Smooth muscle cell (in vitro differentiated cells): ENCODE data around the gene RNF217. TPM values are rescaled to one million over a fixed set of nuclear protein-coding genes. Genes with fewer than 3 reads are reported as not detected.

Experiments used
- DNase-seq: peaks from one replicate; lab custom pipeline; 2025; ENCODE audit not compliant: unreplicated experiment; lab: John Stamatoyannopoulos, UW
- H2AFZ ChIP-seq: fragments of 200-600 bp; sonication (generic); 2 replicates; pipeline ENCODE4 v1.6.0; 2016; ENCODE audit warnings: antibody characterized with exemption, low read depth, mild to moderate bottlenecking
- H3F3A ChIP-seq: fragments of 200-600 bp; sonication (generic); 2 replicates; pipeline ENCODE4 v1.6.0; 2017; ENCODE audit warnings: antibody characterized with exemption, low read depth
- H3K27ac ChIP-seq: fragments of 200-600 bp; sonication (generic); 2 replicates; pipeline ENCODE4 v1.5.1; 2016; ENCODE audit warnings: low read depth, mild to moderate bottlenecking
- H3K27me3 ChIP-seq: fragments of 200-600 bp; sonication (generic); 2 replicates; pipeline ENCODE4 v1.6.1; 2016; ENCODE audit warnings: low read depth, mild to moderate bottlenecking
- H3K36me3 ChIP-seq: fragments of 200-600 bp; sonication (generic); 2 replicates; pipeline ENCODE4 v1.5.1; 2016; ENCODE audit warnings: low read depth
- H3K4me1 ChIP-seq: fragments of 200-600 bp; sonication (generic); 2 replicates; pipeline ENCODE4 v1.5.1; 2016; ENCODE audit warnings: low read depth
- H3K4me2 ChIP-seq: fragments of 200-600 bp; sonication (generic); 2 replicates; pipeline ENCODE4 v1.6.0; 2016; ENCODE audit warnings: mild to moderate bottlenecking
- H3K4me3 ChIP-seq: fragments of 200-600 bp; sonication (generic); 2 replicates; pipeline ENCODE4 v1.5.1; 2016; ENCODE audit warnings: mild to moderate bottlenecking
- H3K79me2 ChIP-seq: fragments of 200-600 bp; sonication (generic); 2 replicates; pipeline ENCODE4 v1.6.0; 2016; ENCODE audit warnings: low read depth, mild to moderate bottlenecking
- H3K9ac ChIP-seq: fragments of 200-600 bp; sonication (generic); 2 replicates; pipeline ENCODE4 v1.6.0; 2016; ENCODE audit warnings: low read depth
- H3K9me3 ChIP-seq: fragments of 200-600 bp; sonication (generic); replicated peaks from 2 replicates; pipeline ENCODE4 v1.5.1; 2016; ENCODE audit warnings: low read depth
- H4K20me1 ChIP-seq: fragments of 200-600 bp; sonication (generic); 2 replicates; pipeline ENCODE4 v1.6.0; 2016; ENCODE audit warnings: low read depth
- CTCF ChIP-seq: fragments of 200-600 bp; sonication (generic); IDR thresholded peaks from 2 replicates; pipeline ENCODE4 v1.5.1; 2017; ENCODE audit warnings: borderline replicate concordance, mild to moderate bottlenecking, antibody characterized with exemption; ENCODE audit not compliant: insufficient read depth, poor library complexity, severe bottlenecking
- WGBS: methylation state at CpG from one replicate; pipeline ENCODE4 v1.1.7; 2016; ENCODE audit warnings: low lambda C conversion rate; 5-methylcytosine and 5-hydroxymethylcytosine counted together
- polyA plus RNA-seq: library from polyadenylated mRNA; unstranded; fragments of >200 nt; fragmentation: Nextera tagmentation; extraction: Ambion mirVana; gene quantifications from 2 replicates; pipeline ENCODE4 v1.2.1, GENCODE V29; 2016
- total RNA-seq: library from RNA; depleted of rRNA; stranded (reverse); fragments of >200 nt; gene quantifications from 2 replicates; pipeline ENCODE4 v1.2.3, GENCODE V29; 2014

RNF217 gene
- total and polyA plus RNA-seq, 2 experiments from 2014 or later, result 15.6 to 127 TPM

- H3K9me3 ChIP-seq, result no peaks in the 10 kb centered on the region
- H3F3A ChIP-seq, result peaks cover 17% of the 10 kb centered on the region
- peak overlapping the region; percentile 85 for H3K27ac ChIP-seq
- no peaks in the 10 kb centered on the region for H3K36me3 ChIP-seq
- no peaks in the 10 kb centered on the region for H4K20me1 ChIP-seq
- WGBS, result 30% methylated on average over 3 of the region's 3 CpGs
- TF ChIP-seq CTCF, result no peak
- peaks cover 84% of the 10 kb centered on the region for H3K79me2 ChIP-seq
- no peaks in the 10 kb centered on the region for H3K27me3 ChIP-seq
- no peak overlapping the region for H2AFZ ChIP-seq
- H3K9ac ChIP-seq, result no peak overlapping the region
- peaks cover 33% of the 10 kb centered on the region for H3K4me1 ChIP-seq
- peak overlapping the region; percentile 36 for H3K4me2 ChIP-seq
- DNase-seq, result no peak
- no peak overlapping the region for H3K4me3 ChIP-seq
Observed at GRCh38 chr6:125008261-125008703, 46.0 kb downstream of the RNF217 start.

- H3K4me1 ChIP-seq, result peaks cover 32% of the 10 kb centered on the region
- no peak for DNase-seq
- peak overlapping the region; percentile 36 for H3K4me2 ChIP-seq
- 100% methylated on average over 1 of the region's 1 CpG for WGBS
- peaks cover 20% of the 10 kb centered on the region for H3F3A ChIP-seq
- H2AFZ ChIP-seq, result no peak overlapping the region
- no peaks in the 10 kb centered on the region for H4K20me1 ChIP-seq
- H3K27me3 ChIP-seq, result no peaks in the 10 kb centered on the region
- no peak overlapping the region for H3K9ac ChIP-seq
- H3K27ac ChIP-seq, result peak overlapping the region; percentile 85
- H3K4me3 ChIP-seq, result no peak overlapping the region
- no peaks in the 10 kb centered on the region for H3K9me3 ChIP-seq
- no peak for TF ChIP-seq CTCF
- H3K79me2 ChIP-seq, result peaks cover 82% of the 10 kb centered on the region
- H3K36me3 ChIP-seq, result no peaks in the 10 kb centered on the region
Observed at GRCh38 chr6:125008957-125009356, 46.7 kb downstream of the RNF217 start.

- peaks cover 15% of the 10 kb centered on the region for H3F3A ChIP-seq
- peak overlapping the region; percentile 85 for H3K27ac ChIP-seq
- no peaks in the 10 kb centered on the region for H3K9me3 ChIP-seq
- peaks cover 32% of the 10 kb centered on the region for H3K4me1 ChIP-seq
- no peak for DNase-seq
- H3K36me3 ChIP-seq, result no peaks in the 10 kb centered on the region
- peak overlapping the region; percentile 36 for H3K4me2 ChIP-seq
- 35% methylated on average over 4 of the region's 4 CpGs for WGBS
- no peak overlapping the region for H2AFZ ChIP-seq
- H3K27me3 ChIP-seq, result no peaks in the 10 kb centered on the region
- H3K79me2 ChIP-seq, result peaks cover 80% of the 10 kb centered on the region
- no peak overlapping the region for H3K4me3 ChIP-seq
- H4K20me1 ChIP-seq, result no peaks in the 10 kb centered on the region
- no peak for TF ChIP-seq CTCF
- H3K9ac ChIP-seq, result no peak overlapping the region
Observed at GRCh38 chr6:125009578-125009977, 47.3 kb downstream of the RNF217 start.

GRCh38 chr6:125013938-125014660 lies 51.9 kb downstream of the RNF217 start:
- Histone ChIP-seq H3K4me2 (peak overlapping the region; percentile 74), H3K9me3 (no peaks in the 10 kb centered on the region), H3K4me1 (peaks cover 26% of the 10 kb centered on the region), H2AFZ (no peak overlapping the region), H3K36me3 (no peaks in the 10 kb centered on the region), H4K20me1 (no peaks in the 10 kb centered on the region), H3K79me2 (peaks cover 92% of the 10 kb centered on the region), H3F3A (peaks cover 16% of the 10 kb centered on the region), H3K9ac (peak overlapping the region; percentile 13), H3K4me3 (no peak overlapping the region), H3K27me3 (no peaks in the 10 kb centered on the region), H3K27ac (peak overlapping the region; percentile 68)
- TF ChIP-seq CTCF, result no peak
- 50% methylated on average over 2 of the region's 2 CpGs for WGBS
- no peak for DNase-seq
